Right lobe of liver (tissue), 4 donors: ENCODE measurements around the gene ACE2.

Experiments
- POLR2A ChIP-seq: fragments of 450-650 bp; IDR thresholded peaks from one replicate; pipeline ENCODE4 v1.6.1; 2017; ENCODE audit warnings: antibody characterized with exemption, mild to moderate bottlenecking
- TF ChIP-seq, protein P1 (sequence below), 4 donors: fragments of 200-600 bp in 3 of 4; fragments of 450-650 bp in 1 of 4; IDR thresholded peaks; one replicate each; pipeline versions ENCODE4 v1.5.1 to v1.8.0; 2016 to 2022; ENCODE audit warnings: antibody characterized with exemption in 4 of 4, mild to moderate bottlenecking in 2 of 4
- donor health status: DM: no; HTN: no; CAD: no.
- donor health status: DM: no; HTN: no; CAD: no.
- donor health status: DM: no; HTN: yes; CAD: no.

DNA sequence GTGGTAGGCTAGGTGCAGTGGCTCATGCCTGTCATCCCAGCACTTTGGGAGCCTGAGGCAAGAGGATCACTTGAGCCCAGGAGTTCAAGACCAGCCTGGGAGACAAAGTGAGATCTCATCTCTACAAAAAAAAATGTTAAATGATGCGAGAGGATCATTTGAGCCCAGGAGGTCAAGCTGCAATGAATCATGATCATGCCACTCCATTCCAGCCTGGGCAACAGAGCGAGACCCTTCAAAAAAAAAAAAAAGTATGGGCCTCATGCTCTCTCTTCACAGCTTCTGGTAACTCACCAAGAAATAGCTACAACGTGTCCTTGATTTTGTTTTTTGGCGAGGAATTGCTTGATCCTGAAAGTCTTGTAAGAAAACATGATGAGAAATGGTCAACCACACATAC lies 1.3 kb downstream of the ACE2 start:
- TF ChIP-seq POLR2A: no peak
- TF ChIP-seq, protein P1, sequence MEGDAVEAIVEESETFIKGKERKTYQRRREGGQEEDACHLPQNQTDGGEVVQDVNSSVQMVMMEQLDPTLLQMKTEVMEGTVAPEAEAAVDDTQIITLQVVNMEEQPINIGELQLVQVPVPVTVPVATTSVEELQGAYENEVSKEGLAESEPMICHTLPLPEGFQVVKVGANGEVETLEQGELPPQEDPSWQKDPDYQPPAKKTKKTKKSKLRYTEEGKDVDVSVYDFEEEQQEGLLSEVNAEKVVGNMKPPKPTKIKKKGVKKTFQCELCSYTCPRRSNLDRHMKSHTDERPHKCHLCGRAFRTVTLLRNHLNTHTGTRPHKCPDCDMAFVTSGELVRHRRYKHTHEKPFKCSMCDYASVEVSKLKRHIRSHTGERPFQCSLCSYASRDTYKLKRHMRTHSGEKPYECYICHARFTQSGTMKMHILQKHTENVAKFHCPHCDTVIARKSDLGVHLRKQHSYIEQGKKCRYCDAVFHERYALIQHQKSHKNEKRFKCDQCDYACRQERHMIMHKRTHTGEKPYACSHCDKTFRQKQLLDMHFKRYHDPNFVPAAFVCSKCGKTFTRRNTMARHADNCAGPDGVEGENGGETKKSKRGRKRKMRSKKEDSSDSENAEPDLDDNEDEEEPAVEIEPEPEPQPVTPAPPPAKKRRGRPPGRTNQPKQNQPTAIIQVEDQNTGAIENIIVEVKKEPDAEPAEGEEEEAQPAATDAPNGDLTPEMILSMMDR (IDR thresholded peaks at IDR 0.05): no peak
